ENCODE results near the gene MPC2.

GRCh38 chr1:167910530-167910929 is 26.3 kb downstream of the MPC2 start:
- TF ChIP-seq CTCF (IDR thresholded peaks at IDR 0.05) (no peak), POLR2A (IDR thresholded peaks at IDR 0.05) (no peak)

Data from uterus (tissue), 2 donors.